OCI-LY7 (cell line): ENCODE measurements around the gene MOK. TPM values are rescaled to one million over a fixed set of nuclear protein-coding genes. Genes with fewer than 3 reads are reported as not detected.

Source experiments
- BruUV-seq: library from RNA; stranded (reverse); fragments of 400-500 nt; replicated peaks from 2 replicates; lab custom pipeline; 2021; lab: Mats Ljungman, UMichigan
- CTCF ChIA-PET: fragments of 300-600 bp; sonication (Branson Sonifier 250); formaldehyde crosslinking; loops from one replicate; lab custom pipeline; 2022; ENCODE audit warnings: antibody characterized with exemption; ENCODE audit not compliant: unreplicated experiment; lab: Charles Lee
- POLR2A ChIA-PET: fragments of 300-600 bp; sonication (Branson Sonifier 250); formaldehyde crosslinking; loops from one replicate; lab custom pipeline; 2022; ENCODE audit warnings: antibody characterized with exemption; lab: Charles Lee
- DNase-seq: peaks from one replicate; pipeline ENCODE4 v3.0.0-alpha.2; 2015; ENCODE audit warnings: low spot score
- H2AFZ ChIP-seq: fragments of 200-600 bp; sonication (generic), shearing (Covaris generic); 2 replicates; pipeline ENCODE4 v1.6.1; 2014; ENCODE audit warnings: mild to moderate bottlenecking, antibody characterized with exemption, low read length, moderate library complexity
- H3K27ac ChIP-seq: fragments of 200-600 bp; sonication (generic); 2 replicates; pipeline ENCODE4 v1.5.1; 2014; ENCODE audit warnings: mixed run types, low read depth, mild to moderate bottlenecking, moderate library complexity, low read length, inconsistent platforms; ENCODE audit not compliant: poor library complexity, severe bottlenecking
- H3K36me3 ChIP-seq: fragments of 200-600 bp; sonication (generic); 2 replicates; pipeline ENCODE4 v1.6.1; 2014; ENCODE audit warnings: mild to moderate bottlenecking, antibody characterized with exemption, low read length, moderate library complexity, mixed read lengths; ENCODE audit not compliant: insufficient read depth
- H3K4me1 ChIP-seq: fragments of 200-600 bp; sonication (generic); 2 replicates; pipeline ENCODE4 v1.5.1; 2014; ENCODE audit warnings: mild to moderate bottlenecking, low read length; ENCODE audit not compliant: insufficient read depth, poor library complexity, severe bottlenecking
- H3K4me2 ChIP-seq: fragments of 200-600 bp; sonication (generic); 2 replicates; pipeline ENCODE4 v1.6.1; 2014; ENCODE audit warnings: mild to moderate bottlenecking, low read length
- H3K4me3 ChIP-seq: fragments of 200-600 bp; sonication (generic); 2 replicates; pipeline ENCODE4 v1.5.1; 2014; ENCODE audit warnings: mild to moderate bottlenecking, low read depth, low read length; ENCODE audit not compliant: poor library complexity, severe bottlenecking
- H3K79me2 ChIP-seq: fragments of 200-600 bp; sonication (generic); 2 replicates; pipeline ENCODE4 v1.6.1; 2016; ENCODE audit warnings: low read depth, mild to moderate bottlenecking, low read length, moderate library complexity, mixed read lengths; ENCODE audit not compliant: insufficient read depth
- H3K9me2 ChIP-seq: fragments of 200-600 bp; sonication (generic); 2 replicates; pipeline ENCODE4 v1.6.1; 2016; ENCODE audit warnings: mild to moderate bottlenecking, low read length, mixed read lengths; ENCODE audit not compliant: insufficient read depth
- H3K9me3 ChIP-seq: fragments of 200-600 bp; sonication (generic); 2 replicates; pipeline ENCODE4 v1.6.1; 2014; ENCODE audit warnings: mild to moderate bottlenecking, mixed run types, low read length, mixed read lengths
- H4K20me1 ChIP-seq: fragments of 200-600 bp; sonication (generic); 2 replicates; pipeline ENCODE4 v1.6.1; 2014; ENCODE audit warnings: mild to moderate bottlenecking, antibody characterized with exemption, low read length, moderate library complexity, mixed read lengths; ENCODE audit not compliant: insufficient read depth
- EZH2phosphoT487 ChIP-seq: fragments of 200-600 bp; sonication (generic); IDR thresholded peaks from 2 replicates; pipeline ENCODE4 v1.6.1; 2018; ENCODE audit warnings: low read depth, borderline replicate concordance, mild to moderate bottlenecking, mixed run types, antibody characterized with exemption, low read length, moderate library complexity, mixed read lengths
- intact Hi-C: fragments of 100-400 bp; cut with micrococcal nuclease; formaldehyde crosslinking; loops from one replicate; pipeline ENCODE4 v1.10.0; 2022; ENCODE audit not compliant: unreplicated experiment
- total RNA-seq, 2 experiments: library from RNA; depleted of rRNA in 1 of 2; stranded (reverse); fragments of >200 nt in 1 of 2; shearing (Covaris generic) in 1 of 2; gene quantifications; 2 replicates each; pipeline ENCODE4 v1.2.3, GENCODE V29; 2014 to 2022
- TF ChIP-seq, protein P1 (sequence below): fragments of 200-600 bp; sonication (generic); conservative IDR thresholded peaks from 2 replicates; pipeline ENCODE4 v1.5.1; 2014; ENCODE audit warnings: mild to moderate bottlenecking, antibody characterized with exemption, low read length, moderate library complexity, mixed read lengths

MOK gene
- total RNA-seq, 2 experiments from 2014 or later: 2.2 to 4.0 TPM

DNA sequence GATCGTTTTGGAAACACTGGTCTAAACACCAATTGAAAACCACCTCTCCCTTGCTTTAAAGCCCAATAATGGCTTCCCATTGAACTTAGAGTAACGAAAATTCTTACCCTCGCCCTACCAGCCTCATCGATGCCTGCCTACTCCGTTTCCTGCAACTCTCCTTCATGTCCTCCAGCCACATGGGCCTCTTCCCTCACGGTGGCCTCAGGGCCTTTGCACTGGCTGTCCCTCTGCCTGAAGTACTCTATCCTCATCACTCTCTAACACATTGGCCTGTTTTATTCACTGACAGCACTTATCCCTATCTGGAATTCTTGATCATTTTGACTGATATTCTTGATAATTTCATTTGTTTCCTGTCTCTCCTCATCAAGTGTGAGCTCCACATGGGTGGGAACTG is 46.8 kb downstream of the MOK start:
- H3K4me2 ChIP-seq: no peak overlapping the region
- ChIA-PET CTCF (no interaction called here), POLR2A (interaction anchor here (0.7 kb wide), 1 partner anchor 63 kb away, joined by 3 read pairs; no protein-coding TSS in a partner anchor)
- H3K27ac ChIP-seq: no peak overlapping the region
- DNase-seq: no peak
- H2AFZ ChIP-seq: no peak overlapping the region
- H3K9me3 ChIP-seq: no peaks in the 10 kb centered on the region
- TF ChIP-seq EZH2phosphoT487: no peak
- BruUV-seq: no TSS peak
- no peak overlapping the region for H3K4me3 ChIP-seq
- H4K20me1 ChIP-seq: no peaks in the 10 kb centered on the region
- no peaks in the 10 kb centered on the region for H3K79me2 ChIP-seq
- H3K9me2 ChIP-seq: no peaks in the 10 kb centered on the region
- H3K4me1 ChIP-seq: no peaks in the 10 kb centered on the region
- intact Hi-C loops: no loop called here
- H3K36me3 ChIP-seq: no peaks in the 10 kb centered on the region

DNA sequence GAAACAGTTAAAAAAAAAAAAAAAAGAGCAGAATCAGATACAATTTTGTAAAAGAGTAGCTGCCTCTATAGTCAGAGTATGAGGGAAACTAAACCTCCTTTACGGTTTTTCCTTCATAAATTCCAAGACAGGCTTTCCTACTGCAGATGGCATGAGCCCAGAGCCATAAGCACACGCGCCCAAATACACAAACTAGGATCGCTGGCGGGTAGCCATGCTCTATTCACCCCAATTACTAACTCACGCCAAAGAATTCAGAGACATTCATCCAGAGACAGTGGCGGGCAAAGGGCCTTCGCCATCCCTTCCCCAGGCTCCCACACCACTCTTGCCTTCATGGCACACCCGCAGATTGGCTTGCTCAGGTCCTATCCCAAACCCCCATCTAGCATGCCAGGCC is 48.2 kb downstream of the MOK start:
- no peaks in the 10 kb centered on the region for H3K9me2 ChIP-seq
- H3K4me2 ChIP-seq: no peak overlapping the region
- no peak overlapping the region for H3K27ac ChIP-seq
- TF ChIP-seq EZH2phosphoT487: no peak
- TF ChIP-seq, protein P1, sequence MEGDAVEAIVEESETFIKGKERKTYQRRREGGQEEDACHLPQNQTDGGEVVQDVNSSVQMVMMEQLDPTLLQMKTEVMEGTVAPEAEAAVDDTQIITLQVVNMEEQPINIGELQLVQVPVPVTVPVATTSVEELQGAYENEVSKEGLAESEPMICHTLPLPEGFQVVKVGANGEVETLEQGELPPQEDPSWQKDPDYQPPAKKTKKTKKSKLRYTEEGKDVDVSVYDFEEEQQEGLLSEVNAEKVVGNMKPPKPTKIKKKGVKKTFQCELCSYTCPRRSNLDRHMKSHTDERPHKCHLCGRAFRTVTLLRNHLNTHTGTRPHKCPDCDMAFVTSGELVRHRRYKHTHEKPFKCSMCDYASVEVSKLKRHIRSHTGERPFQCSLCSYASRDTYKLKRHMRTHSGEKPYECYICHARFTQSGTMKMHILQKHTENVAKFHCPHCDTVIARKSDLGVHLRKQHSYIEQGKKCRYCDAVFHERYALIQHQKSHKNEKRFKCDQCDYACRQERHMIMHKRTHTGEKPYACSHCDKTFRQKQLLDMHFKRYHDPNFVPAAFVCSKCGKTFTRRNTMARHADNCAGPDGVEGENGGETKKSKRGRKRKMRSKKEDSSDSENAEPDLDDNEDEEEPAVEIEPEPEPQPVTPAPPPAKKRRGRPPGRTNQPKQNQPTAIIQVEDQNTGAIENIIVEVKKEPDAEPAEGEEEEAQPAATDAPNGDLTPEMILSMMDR: no peak
- no TSS peak for BruUV-seq
- ChIA-PET CTCF (no interaction called here), POLR2A (no interaction called here)
- H3K4me3 ChIP-seq: no peak overlapping the region
- DNase-seq: no peak
- H4K20me1 ChIP-seq: no peaks in the 10 kb centered on the region
- intact Hi-C loops: no loop called here
- no peaks in the 10 kb centered on the region for H3K9me3 ChIP-seq
- H3K79me2 ChIP-seq: no peaks in the 10 kb centered on the region
- H2AFZ ChIP-seq: no peak overlapping the region
- no peaks in the 10 kb centered on the region for H3K36me3 ChIP-seq
- no peaks in the 10 kb centered on the region for H3K4me1 ChIP-seq

DNA sequence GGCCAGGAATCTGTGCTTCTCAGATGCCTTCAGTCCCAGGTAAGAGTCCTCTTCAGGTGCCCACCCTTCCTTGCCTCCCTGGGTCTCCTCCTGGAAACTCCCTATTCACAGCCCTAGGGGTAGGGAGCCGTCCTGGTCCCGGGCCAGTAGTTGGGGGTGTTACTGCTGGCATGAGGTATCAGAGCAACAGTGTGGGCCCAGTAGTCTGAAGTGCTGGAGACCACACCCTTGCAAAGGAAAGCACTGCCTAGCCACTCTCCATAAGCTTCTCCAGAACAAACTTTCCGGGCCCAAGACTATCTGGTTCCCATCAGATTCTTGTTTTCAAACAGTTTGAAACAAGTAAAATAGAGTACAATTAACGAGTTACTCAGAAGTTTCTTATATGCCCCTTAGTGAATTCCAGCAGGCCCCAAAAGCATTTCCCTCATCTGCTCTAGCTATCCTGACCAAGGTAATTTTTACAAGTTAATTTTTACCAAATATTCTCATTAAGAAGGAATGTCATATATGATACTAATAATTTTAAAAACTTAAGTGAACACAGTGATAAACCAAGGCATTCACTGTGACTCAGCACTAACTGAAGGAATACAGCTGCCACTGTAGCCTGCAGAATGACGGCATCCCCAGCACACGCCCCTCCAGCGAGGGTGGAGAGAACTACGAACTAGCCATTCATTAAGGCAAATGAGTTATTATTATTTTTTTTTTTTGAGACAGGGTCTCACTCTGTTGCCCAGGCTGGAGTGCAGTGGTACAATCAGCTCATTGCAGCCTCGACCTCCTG is 49.4 kb downstream of the MOK start:
- Histone ChIP-seq H3K4me3 (no peak overlapping the region), H3K36me3 (no peaks in the 10 kb centered on the region), H2AFZ (no peak overlapping the region), H3K79me2 (no peaks in the 10 kb centered on the region), H3K27ac (no peak overlapping the region), H4K20me1 (no peaks in the 10 kb centered on the region), H3K4me2 (no peak overlapping the region), H3K4me1 (no peaks in the 10 kb centered on the region), H3K9me3 (no peaks in the 10 kb centered on the region), H3K9me2 (no peaks in the 10 kb centered on the region)
- intact Hi-C loops: no loop called here
- DNase-seq: no peak
- CTCF ChIA-PET: no interaction called here
- POLR2A ChIA-PET: interaction anchor here (0.5 kb wide), 1 partner anchor 152 kb away, joined by 3 read pairs; no protein-coding TSS in a partner anchor
- no TSS peak for BruUV-seq
- TF ChIP-seq, protein P1: no peak
- TF ChIP-seq EZH2phosphoT487: no peak
